Measurements from ENCODE around the gene ARL8B. TPM values are rescaled to one million over a fixed set of nuclear protein-coding genes. Genes with fewer than 3 reads are reported as not detected.

ARL8B gene
- total RNA-seq, 1 experiment from 2014 or later, result 51.8 TPM

DNA sequence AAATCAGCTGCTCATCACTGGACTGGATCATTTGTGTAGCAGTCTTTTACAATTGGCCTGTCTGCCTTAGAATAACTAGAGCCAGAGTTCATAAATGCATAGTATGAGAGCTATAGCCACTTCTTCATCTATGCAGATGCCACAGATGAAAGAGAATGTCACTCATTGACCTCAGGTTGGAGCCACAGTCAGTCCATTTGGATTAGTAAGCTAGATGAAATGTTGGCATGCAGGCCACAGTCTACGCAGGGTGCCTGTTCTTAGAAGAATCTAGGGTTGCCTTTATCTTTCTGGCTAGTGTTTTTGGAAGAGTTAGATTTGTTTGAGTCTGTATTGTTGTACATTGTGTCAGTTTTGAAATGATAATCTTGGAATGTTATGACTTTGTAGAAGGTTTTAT, 40.0 kb downstream of the ARL8B start:
- no TSS peak for BruUV-seq (replicated peaks)
- H3K9me3 ChIP-seq (ENCODE audit: control insufficient read depth, insufficient read depth, low read depth, low read length), result no peaks in the 10 kb centered on the region
- in situ Hi-C loops (cut with HindIII; ENCODE audit: low pct_unique_long_range_greater_than_20kb, low sequenced_read_pairs), result no loop called here
- no peaks in the 10 kb centered on the region for H3K36me3 ChIP-seq (ENCODE audit: control insufficient read depth, insufficient read depth, low read length)
- no peak overlapping the region for H3K4me3 ChIP-seq (ENCODE audit: low read depth in 2 of 2, low read length in 2 of 2)
- TF ChIP-seq SIN3A (IDR thresholded peaks at IDR 0.05; ENCODE audit: borderline replicate concordance, insufficient read depth, low read depth, low read length), result no peak
- TF ChIP-seq TCF7L2 (IDR thresholded peaks at IDR 0.05; ENCODE audit: low read depth, low read length), result no peak
- TF ChIP-seq POLR2AphosphoS5 (IDR thresholded peaks at IDR 0.05; ENCODE audit: low read depth, low read length), result no peak
- TF ChIP-seq, protein P1, sequence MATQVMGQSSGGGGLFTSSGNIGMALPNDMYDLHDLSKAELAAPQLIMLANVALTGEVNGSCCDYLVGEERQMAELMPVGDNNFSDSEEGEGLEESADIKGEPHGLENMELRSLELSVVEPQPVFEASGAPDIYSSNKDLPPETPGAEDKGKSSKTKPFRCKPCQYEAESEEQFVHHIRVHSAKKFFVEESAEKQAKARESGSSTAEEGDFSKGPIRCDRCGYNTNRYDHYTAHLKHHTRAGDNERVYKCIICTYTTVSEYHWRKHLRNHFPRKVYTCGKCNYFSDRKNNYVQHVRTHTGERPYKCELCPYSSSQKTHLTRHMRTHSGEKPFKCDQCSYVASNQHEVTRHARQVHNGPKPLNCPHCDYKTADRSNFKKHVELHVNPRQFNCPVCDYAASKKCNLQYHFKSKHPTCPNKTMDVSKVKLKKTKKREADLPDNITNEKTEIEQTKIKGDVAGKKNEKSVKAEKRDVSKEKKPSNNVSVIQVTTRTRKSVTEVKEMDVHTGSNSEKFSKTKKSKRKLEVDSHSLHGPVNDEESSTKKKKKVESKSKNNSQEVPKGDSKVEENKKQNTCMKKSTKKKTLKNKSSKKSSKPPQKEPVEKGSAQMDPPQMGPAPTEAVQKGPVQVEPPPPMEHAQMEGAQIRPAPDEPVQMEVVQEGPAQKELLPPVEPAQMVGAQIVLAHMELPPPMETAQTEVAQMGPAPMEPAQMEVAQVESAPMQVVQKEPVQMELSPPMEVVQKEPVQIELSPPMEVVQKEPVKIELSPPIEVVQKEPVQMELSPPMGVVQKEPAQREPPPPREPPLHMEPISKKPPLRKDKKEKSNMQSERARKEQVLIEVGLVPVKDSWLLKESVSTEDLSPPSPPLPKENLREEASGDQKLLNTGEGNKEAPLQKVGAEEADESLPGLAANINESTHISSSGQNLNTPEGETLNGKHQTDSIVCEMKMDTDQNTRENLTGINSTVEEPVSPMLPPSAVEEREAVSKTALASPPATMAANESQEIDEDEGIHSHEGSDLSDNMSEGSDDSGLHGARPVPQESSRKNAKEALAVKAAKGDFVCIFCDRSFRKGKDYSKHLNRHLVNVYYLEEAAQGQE (IDR thresholded peaks at IDR 0.05; ENCODE audit: insufficient read depth in 1 of 2, low read depth in 2 of 2, low read length in 1 of 2), result no peak
- TF ChIP-seq, protein P2, sequence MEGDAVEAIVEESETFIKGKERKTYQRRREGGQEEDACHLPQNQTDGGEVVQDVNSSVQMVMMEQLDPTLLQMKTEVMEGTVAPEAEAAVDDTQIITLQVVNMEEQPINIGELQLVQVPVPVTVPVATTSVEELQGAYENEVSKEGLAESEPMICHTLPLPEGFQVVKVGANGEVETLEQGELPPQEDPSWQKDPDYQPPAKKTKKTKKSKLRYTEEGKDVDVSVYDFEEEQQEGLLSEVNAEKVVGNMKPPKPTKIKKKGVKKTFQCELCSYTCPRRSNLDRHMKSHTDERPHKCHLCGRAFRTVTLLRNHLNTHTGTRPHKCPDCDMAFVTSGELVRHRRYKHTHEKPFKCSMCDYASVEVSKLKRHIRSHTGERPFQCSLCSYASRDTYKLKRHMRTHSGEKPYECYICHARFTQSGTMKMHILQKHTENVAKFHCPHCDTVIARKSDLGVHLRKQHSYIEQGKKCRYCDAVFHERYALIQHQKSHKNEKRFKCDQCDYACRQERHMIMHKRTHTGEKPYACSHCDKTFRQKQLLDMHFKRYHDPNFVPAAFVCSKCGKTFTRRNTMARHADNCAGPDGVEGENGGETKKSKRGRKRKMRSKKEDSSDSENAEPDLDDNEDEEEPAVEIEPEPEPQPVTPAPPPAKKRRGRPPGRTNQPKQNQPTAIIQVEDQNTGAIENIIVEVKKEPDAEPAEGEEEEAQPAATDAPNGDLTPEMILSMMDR (IDR thresholded peaks at IDR 0.05), result no peak
- POLR2A ChIA-PET, result no interaction called here
- ATAC-seq (peak; percentile 71; the same call in 1 of the 2 replicates), DNase-seq (ENCODE audit: low read depth, low spot score) (no peak)
- no peak overlapping the region for H3K27ac ChIP-seq (ENCODE audit: low read length)
- intact Hi-C loops (cut with micrococcal nuclease; ENCODE audit: unreplicated experiment), result no loop called here
- H3K27me3 ChIP-seq (ENCODE audit: control insufficient read depth, insufficient read depth, low read length), result no peaks in the 10 kb centered on the region
- peaks cover 25% of the 10 kb centered on the region for H3K4me1 ChIP-seq (ENCODE audit: control insufficient read depth, insufficient read depth, low read length)
- CTCF ChIA-PET, result no interaction called here

DNA sequence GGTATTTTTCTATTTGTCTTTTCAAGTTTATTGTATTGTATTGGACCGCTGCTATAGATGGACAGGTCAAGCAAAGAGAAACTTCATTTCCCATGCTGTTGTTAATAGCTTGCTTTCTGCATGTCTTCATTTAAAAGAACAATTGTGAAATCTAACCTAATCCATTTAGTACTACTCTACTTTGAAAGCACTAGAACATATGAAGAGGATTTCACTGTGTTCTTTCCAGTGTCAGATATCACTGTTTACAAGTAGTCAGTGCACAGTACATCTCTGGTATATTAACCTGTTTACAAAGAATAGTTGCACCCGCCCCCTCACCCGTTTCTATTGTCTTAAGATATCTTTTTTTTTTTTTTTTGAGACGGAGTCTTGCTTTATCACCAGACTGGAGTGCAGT, 43.6 kb downstream of the ARL8B start:
- no peaks in the 10 kb centered on the region for H3K9me3 ChIP-seq (ENCODE audit: control insufficient read depth, insufficient read depth, low read depth, low read length)
- H3K27ac ChIP-seq (ENCODE audit: low read length), result no peak overlapping the region
- no peak for ATAC-seq
- TF ChIP-seq POLR2AphosphoS5 (IDR thresholded peaks at IDR 0.05; ENCODE audit: low read depth, low read length), result no peak
- TF ChIP-seq, protein P1 (IDR thresholded peaks at IDR 0.05; ENCODE audit: insufficient read depth in 1 of 2, low read depth in 2 of 2, low read length in 1 of 2), result no peak
- no peak for TF ChIP-seq SIN3A (IDR thresholded peaks at IDR 0.05; ENCODE audit: borderline replicate concordance, insufficient read depth, low read depth, low read length)
- TF ChIP-seq, protein P2 (IDR thresholded peaks at IDR 0.05), result no peak
- no peak for TF ChIP-seq TCF7L2 (IDR thresholded peaks at IDR 0.05; ENCODE audit: low read depth, low read length)
- intact Hi-C loops (cut with micrococcal nuclease; ENCODE audit: unreplicated experiment), result no loop called here
- H3K36me3 ChIP-seq (ENCODE audit: control insufficient read depth, insufficient read depth, low read length), result no peaks in the 10 kb centered on the region; the same call in 1 of the 2 replicates
- BruUV-seq (replicated peaks), result no TSS peak
- CTCF ChIA-PET, result no interaction called here
- POLR2A ChIA-PET, result no interaction called here
- no peak for DNase-seq (ENCODE audit: low read depth, low spot score)
- no peaks in the 10 kb centered on the region for H3K27me3 ChIP-seq (ENCODE audit: control insufficient read depth, insufficient read depth, low read length)
- H3K4me1 ChIP-seq (ENCODE audit: control insufficient read depth, insufficient read depth, low read length), result peaks cover 15% of the 10 kb centered on the region
- in situ Hi-C loops (cut with HindIII; ENCODE audit: low pct_unique_long_range_greater_than_20kb, low sequenced_read_pairs), result no loop called here
- H3K4me3 ChIP-seq (ENCODE audit: low read depth in 2 of 2, low read length in 2 of 2), result no peak overlapping the region
